ENCODE data around the gene SPRY4.
"Not testable (repeated sequence)": the region's sequence is repeated elsewhere in the genome, so short reads cannot be mapped to it uniquely, and the experiment has no call there.

- TF ChIP-seq POLR2A (IDR thresholded peaks at IDR 0.05; ENCODE audit: low read depth, low read length); CTCF (conservative IDR thresholded peaks at IDR 0.05; ENCODE audit: low read depth, low read length); SMC3 (IDR thresholded peaks at IDR 0.05; ENCODE audit: low read depth, low read length); NFE2L2 (IDR thresholded peaks at IDR 0.05; ENCODE audit: low read depth, low read length); RFX5 (IDR thresholded peaks at IDR 0.05; ENCODE audit: low read depth, low read length); RAD21 (IDR thresholded peaks at IDR 0.05; ENCODE audit: low read length); FOS (IDR thresholded peaks at IDR 0.05; ENCODE audit: low read depth, low read length): not testable (repeated sequence)
- TF ChIP-seq, protein P1, sequence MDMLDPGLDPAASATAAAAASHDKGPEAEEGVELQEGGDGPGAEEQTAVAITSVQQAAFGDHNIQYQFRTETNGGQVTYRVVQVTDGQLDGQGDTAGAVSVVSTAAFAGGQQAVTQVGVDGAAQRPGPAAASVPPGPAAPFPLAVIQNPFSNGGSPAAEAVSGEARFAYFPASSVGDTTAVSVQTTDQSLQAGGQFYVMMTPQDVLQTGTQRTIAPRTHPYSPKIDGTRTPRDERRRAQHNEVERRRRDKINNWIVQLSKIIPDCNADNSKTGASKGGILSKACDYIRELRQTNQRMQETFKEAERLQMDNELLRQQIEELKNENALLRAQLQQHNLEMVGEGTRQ (IDR thresholded peaks at IDR 0.05; ENCODE audit: low read depth, low read length): not testable (repeated sequence)
Measured at GRCh38 chr5:142333749-142334148, 8.9 kb upstream of the SPRY4 start.

Data from IMR-90 (cell line).